ENCODE results near the gene ECE1.
"Not testable (repeated sequence)": the region's sequence is repeated elsewhere in the genome, so short reads cannot be mapped to it uniquely, and the experiment has no call there.

ECE1 gene

GRCh38 chr1:21216835-21217811, 73.1 kb downstream of the ECE1 start:
- DNase-seq = peak; percentile 84

DNA sequence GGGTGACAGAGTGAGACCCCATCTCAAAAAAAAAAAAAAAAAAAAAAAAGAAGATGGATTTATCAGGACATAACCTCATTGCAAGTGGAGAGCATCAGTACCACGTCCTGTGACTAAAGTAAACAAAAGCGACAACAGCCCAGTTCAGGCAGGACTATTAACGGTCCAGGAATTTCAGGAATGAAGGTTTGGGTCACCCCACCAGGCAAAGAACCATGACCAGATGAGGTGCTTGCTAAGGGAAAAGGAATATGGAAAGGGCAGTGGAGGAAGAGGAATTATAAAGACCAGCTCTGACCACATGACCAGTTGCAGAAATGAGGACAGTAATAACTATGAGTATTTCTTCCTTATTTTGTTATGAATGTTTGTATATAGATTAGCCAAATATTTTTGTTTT, 78.1 kb downstream of the ECE1 start:
- DNase-seq = no peak

GRCh38 chr1:21208137-21208700, 82.0 kb downstream of the ECE1 start:
- DNase-seq = not testable (repeated sequence)

DNA sequence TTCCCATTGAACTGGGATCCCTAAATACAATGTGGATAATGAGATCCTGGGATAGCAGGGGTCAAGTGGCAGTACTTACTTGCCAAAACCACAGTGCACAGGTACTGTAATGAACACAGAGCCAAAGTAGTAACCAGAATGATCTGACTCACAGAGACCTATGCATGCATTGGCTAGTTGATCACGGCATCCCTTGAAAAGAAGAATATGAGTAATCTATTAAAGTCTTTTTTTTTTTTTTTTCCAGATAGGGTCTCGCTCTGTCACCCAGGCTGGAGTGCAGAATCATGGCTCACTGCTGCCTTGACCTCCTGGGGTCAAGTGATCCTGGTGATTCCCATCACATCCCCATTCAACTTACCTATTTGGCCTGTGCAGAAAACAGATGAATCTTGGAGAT, 84.1 kb downstream of the ECE1 start:
- DNase-seq = no peak

DNA sequence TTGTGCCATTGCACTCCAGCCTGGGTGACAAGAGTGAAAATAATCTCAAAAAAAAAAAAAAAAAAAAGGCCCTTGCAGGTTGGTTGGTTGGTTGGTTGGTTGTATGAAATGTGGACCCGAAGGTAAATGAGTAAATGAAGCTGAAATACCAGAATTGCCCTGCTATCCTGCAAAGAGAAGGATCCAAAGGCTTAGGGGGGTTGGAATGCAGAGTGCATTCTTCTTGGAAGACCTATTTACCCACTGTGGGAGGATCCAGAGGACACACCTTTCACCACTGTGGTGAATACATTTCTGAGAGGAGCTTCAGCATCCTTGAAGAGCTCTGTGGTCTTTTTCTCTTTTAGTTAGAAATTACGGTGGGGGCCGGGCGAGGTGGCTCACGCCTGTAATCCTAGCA, 84.8 kb downstream of the ECE1 start:
- no peak for DNase-seq

DNA sequence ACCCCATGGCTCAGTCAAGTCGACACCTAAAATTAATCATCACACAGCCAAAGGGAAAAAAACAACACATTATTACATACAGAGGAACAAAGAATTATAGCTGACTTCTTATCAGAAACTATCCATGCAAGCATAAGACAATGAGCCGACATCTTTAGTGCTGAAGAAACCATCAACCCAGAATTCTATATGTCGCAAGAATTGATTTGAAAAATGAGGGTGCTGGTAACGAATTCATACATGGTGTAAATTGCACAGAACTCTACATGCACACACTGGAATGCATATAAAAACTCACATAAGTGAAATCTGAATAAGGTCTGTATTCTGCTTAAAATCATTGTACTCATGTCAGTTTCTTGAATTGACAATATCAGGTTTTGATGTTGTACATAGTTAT, 88.6 kb downstream of the ECE1 start:
- DNase-seq = no peak

- not testable (repeated sequence) for DNase-seq
These were observed 89.0 kb downstream of the ECE1 start for GRCh38 chr1:21201238-21201637.

DNA sequence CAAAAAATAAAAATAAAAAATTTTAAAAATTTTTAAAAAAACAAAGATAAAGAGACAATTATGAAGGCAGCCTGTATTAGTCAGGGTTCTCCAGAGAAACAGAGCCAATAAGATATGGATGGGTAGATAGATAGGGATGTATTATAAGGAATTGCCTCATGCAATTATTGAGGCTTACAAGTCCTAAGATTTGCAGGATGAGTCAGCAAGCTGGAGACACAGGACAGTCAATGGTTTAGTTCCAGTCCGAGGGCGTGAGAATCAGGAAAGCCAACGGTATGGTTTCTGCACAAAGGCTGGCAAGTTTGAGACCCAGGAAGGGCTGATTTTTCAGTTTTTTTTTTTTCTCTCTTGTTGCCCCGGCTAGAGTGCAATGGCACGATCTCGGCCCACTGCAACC, 89.5 kb downstream of the ECE1 start:
- DNase-seq = no peak

DNA sequence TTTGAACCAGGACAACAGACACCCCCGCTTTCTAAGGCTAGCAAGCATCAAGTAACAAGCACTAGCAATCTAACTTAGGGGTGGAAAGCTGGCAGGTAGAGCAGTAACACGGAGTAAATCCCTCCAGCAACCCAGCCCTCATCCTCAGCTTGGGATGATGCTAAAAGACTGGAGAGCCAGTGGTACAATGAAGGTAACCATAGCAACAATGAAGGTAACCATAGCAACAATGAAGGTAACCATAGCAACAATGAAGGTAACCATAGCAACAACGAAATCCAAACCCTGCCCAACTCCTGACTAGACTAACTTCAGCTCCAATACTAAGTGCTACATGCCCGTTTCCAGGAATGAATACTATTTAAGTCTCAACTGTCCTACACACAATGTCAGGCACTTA, 91.3 kb downstream of the ECE1 start:
- DNase-seq = no peak

DNA sequence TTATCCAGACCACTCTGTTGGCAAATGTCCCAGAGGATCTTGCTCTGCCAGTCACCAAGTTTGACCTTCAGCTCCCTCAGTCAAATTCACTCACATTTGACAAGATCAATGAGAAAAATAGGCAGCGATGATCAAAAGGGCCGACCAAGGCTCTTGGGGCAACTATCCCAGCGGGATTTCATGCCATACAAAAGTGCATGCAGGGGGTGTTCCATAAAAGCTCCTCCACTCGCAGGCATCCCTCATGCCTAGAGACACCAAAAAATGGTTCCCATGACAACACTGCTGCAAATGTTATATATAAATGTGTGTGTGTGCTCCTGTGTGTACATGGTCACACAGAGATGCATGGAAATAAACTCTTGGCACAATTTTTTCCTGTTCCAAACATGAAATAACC, 97.4 kb downstream of the ECE1 start:
- DNase-seq = no peak

GRCh38 chr1:21192284-21192683, 98.0 kb downstream of the ECE1 start:
- no peak for DNase-seq

DNA sequence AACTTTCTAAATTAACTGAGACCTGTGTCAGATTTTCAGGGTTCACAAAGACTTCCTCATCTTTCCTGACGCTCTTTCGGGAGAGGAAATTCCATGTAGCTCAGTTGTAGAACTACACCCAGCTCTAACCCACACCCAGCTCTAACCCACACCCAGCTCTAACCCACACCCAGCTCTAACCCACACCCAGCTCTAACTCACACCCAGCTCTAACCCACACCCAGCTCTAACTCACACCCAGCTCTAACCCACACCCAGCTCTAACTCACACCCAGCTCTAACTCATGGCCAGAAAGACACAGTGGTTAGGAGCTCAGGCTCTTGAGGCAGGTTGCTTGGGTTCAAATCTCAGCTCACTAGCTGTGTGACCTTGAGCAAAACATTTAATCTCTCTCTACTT, 99.5 kb downstream of the ECE1 start:
- DNase-seq = not testable (repeated sequence)

DNA sequence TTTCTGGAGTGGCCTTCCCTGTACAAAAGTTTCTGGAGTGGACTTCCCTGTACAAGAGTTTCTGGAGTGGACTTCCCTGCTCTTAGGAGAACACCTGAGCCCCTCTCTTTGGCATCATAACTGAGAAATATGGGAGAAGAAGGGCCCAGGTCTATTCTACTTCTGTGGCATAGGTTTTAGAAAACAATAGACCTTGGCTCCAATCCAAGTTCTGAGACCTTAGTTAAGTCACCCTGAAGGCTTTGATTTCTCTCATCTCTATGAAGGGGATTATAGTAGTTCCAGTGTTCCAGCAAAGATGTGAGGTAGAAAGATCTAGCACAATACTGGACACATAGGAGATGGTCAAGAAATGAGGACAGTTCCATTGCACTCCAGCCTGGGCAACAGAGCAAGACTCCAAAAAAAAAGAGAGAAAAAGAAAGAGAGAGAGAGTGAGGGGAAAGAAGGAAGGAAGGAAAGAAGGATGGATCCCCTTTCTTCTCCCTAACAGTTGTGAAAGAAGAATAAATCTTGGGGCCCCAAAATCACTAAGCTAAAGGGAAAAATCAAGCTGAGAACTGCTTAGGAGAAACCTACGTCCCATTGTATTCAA, 100.3 kb downstream of the ECE1 start:
- DNase-seq = no peak

GRCh38 chr1:21189421-21189820, 100.8 kb downstream of the ECE1 start:
- DNase-seq = no peak

DNA sequence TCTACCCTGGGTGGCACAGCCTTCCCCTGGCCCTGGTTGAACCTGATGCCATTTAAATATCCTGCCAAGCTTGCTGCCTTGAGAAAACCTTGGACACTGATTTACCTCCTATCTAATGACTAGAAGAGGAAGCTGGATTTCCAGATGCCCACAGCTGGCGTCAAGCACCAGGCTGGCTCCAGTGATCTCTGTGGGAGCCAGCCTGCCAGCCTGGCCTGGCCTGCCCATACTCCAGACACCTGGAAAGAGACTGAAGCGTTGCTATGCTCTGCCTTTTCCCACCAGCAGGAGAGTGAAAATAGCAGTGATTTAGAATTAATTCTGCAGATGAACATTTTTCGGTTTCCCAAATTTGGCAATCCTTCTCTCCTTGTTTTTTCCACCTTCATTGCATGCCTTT, 102.0 kb downstream of the ECE1 start:
- no peak for DNase-seq

GRCh38 chr1:21185221-21185731, 105.0 kb downstream of the ECE1 start:
- no peak for DNase-seq

GRCh38 chr1:21184276-21184675, 106.0 kb downstream of the ECE1 start:
- no peak for DNase-seq

DNA sequence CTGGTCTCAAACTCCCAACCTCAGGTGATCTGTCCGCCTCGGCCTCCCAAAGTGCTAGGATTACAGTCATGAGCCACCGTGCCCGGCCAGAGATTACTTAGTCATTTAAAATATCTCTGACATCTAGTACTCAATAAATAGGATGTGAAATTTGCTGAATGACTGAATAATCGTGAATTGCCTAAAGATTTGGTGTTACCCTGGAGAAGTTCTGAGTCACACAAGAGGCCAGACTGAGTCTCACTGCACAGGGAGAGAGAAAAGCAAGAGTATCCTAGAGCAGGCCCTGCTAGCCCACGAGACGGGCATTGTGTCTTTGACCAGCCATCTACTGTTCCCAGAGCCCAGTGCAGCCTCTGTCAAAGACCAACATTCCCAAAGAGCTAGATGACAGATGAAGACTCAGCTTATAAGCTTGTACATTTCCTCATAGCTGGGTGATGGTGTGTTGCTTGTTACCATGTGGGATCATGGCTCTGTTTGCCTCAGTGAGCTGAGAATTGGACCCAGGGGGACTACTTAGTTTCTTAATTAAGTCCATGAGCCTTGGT, 108.0 kb downstream of the ECE1 start:
- no peak for DNase-seq

DNA sequence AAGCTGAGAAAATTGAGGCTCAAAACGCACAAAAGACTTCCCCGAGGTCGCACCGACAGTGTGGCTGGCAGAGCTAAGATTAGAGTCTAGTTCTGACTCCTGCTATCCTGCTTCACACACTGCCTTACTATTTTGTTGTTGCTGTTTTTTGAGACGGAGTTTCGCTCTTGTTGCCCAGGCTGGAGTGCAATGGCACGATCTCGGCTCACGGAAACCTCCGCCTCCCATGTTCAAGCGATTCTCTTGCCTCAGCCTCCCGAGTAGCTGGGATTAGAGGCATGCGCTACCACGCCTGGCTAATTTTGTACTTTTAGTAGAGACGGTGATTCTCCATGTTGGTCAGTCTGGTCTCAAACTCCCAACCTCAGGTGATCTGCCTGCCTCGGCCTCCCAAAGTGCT, 112.0 kb downstream of the ECE1 start:
- DNase-seq = not testable (repeated sequence)

- peak; percentile 100 for DNase-seq
These were observed 113.4 kb downstream of the ECE1 start, which contains the start of gene EIF4G3 for GRCh38 chr1:21176586-21177555. EIF4G3 (minus strand) TSS chr1:21176897; CDS start chr1:21002742, 174,155 bp downstream.

DNA sequence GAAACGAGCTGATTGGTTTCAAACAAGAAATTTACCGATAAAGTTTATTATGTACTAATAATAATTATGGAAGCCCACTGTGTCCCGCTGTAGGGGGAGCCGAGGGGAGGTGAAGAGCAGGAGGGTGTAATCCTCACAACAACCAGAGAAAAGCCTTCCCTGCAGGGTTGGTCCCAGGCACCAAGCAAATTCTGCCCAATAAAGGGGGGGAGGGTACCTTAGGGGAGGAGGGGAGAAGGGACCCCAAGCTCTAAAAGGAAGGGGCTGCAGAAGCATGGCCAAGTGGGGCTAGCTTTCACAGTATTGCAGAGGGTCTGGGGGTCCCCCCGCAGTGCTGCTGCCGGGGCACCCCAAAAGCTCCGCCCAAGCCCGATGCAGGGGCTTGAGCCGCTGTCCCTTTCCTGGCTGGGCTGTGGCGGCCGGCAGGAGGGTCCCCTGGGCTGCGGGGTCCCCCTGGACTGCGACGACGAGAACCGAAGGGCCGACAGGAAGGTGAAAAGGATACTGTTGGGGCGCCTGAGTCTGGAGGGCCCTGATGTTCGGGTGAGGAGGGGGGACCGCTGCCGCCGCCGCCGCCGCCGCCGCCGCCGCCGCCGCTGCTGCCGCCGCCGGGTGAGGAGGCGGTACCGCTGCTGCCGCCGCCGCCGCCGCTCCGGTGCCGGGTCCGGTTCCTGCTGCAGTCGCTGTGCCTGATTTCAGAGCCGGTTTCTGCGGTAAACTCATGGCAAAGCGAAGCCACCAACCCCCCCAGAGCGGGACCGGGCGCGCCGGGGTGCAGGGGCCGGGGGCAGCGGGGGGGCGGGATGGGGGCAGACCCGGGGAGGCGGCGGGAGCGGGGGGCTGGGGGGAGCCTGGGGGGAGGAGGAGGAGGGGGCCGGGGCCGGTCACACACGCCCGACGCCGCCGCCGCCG, 114.3 kb downstream of the ECE1 start:
- peak; percentile 61 for DNase-seq
